C4-2B (cell line): ENCODE data around the gene CACNA1B.

ENCODE experiments used
- H3K27ac ChIP-seq: fragments of 450-650 bp; 2 replicates; pipeline ENCODE4 v1.5.1; 2017
- CTCF ChIP-seq: fragments of 450-650 bp; conservative IDR thresholded peaks from 2 replicates; pipeline ENCODE4 v1.5.1; 2017; ENCODE audit warnings: mild to moderate bottlenecking
- ZFX ChIP-seq: fragments of 450-650 bp; IDR thresholded peaks from 2 replicates; pipeline ENCODE4 v1.6.1; 2017

The CACNA1B gene

GRCh38 chr9:138053321-138053868, 175.8 kb downstream of the CACNA1B start:
- TF ChIP-seq CTCF (no peak), ZFX (no peak)
- H3K27ac ChIP-seq: no peak overlapping the region

DNA sequence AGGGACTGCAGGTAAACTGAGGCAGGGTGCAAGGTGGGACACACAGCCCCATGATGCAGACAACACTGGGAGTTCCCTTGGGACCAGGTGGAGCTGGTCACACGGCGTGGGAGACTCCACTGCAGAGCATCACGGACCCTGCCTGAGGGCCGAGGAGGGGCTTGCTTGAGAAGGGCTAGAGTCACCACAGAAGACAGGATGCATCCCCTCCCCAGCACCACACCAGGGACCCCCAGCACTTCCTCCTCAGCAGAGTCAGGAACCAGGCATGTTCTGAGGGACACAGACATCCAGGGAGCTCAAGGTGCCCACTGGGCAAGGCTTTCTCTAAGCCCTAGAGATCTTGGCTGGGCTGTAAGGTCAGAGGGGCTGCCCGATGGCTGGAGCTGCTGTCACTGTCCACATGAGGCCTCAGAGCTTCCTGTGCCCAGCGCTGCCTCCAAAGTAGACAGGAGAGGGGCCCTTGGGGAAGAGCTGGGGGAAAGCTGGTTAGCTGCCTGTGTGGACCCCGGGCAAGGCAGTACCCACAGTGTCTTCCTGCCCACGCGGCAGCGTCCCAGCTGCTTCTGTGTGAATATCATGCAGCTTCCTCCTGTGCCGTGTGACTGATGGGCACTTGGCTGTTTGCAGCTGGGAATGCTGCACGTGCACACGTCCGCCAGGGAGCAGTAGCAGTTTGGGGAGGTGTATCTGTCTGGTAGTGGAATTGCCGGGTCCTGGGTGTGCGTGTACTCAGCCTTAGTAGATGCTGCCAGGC, 176.6 kb downstream of the CACNA1B start:
- no peak overlapping the region for H3K27ac ChIP-seq
- TF ChIP-seq ZFX: no peak
- TF ChIP-seq CTCF: no peak

DNA sequence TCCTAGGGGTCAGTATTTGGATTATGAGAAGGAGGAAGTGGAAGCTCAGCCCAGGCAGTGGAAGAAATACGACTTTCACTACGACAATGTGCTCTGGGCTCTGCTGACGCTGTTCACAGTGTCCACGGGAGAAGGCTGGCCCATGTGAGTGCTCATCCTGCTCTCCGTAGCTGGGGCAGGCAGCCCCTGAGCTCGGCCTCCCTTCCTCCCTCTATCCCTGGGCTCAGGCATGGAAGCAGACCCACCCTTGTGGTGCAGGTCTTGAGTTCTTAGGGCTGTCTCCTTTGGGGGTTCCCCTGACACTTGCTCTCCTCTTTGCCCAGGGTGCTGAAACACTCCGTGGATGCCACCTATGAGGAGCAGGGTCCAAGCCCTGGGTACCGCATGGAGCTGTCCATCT, 180.1 kb downstream of the CACNA1B start:
- TF ChIP-seq ZFX (no peak), CTCF (no peak)
- H3K27ac ChIP-seq: no peak overlapping the region

DNA sequence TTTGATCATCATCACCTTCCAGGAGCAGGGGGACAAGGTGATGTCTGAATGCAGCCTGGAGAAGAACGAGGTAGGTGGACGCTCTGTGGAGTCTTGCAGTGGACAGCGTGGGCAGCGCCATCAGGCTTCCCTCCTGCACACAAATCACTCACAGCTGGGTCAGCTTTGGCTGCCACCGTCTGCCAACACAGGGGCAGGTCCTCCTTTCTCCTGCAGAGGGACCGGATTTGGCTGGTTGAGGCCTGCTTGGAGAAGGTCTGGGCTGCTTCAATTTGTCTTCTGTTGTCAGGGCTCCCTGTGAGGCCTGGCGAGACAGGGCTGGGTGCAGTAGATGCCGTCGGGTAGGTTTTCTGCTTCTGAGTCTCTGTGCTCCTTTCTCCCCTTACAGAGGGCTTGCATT, 180.6 kb downstream of the CACNA1B start:
- TF ChIP-seq CTCF (no peak), ZFX (no peak)
- no peak overlapping the region for H3K27ac ChIP-seq

DNA sequence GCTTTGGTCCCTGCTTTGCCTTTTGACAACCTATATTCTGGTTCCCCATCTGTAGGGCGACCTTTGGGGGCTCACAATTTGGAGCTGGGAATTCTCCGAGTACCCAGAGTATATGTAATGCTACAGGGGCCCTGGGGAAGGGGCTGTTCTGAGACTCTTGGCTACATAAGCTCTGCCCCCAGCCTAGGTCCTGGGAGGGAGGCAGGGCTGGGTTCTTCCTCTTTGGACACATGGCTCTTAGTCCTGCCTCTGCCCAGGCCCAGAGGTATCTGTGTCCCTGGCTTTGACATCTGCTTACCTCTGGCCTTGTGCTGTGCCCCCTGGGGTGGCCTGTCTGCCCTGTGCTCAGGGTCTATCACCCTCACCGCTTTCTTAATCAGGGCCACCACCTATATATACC, 181.6 kb downstream of the CACNA1B start:
- TF ChIP-seq ZFX: no peak
- no peak for TF ChIP-seq CTCF
- no peak overlapping the region for H3K27ac ChIP-seq

GRCh38 chr9:138060365-138060764, 182.8 kb downstream of the CACNA1B start:
- TF ChIP-seq ZFX (no peak), CTCF (no peak)
- H3K27ac ChIP-seq: no peak overlapping the region

DNA sequence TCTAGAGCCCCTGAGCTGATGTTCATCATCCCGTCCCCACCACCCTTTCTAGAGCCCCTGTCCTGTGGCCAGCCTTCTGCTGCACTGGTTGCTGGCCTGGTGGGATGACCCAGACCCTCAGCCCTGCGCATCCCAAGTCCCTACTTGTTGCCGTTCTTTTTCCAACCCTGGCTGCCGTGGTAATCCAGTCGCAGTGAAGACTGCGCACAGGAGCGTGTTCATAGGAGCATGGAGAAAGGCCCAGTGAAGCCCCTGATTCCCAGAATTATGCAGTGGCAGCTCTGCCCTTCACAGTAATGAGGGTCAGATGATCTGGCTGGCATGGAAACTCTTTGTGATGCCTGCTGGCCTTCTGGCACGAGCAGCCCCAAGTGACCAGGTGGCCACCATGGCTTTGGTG, 183.3 kb downstream of the CACNA1B start:
- TF ChIP-seq CTCF: no peak
- TF ChIP-seq ZFX: no peak
- H3K27ac ChIP-seq: no peak overlapping the region
